Liver (tissue), 9 donors: ENCODE measurements around the gene SLIRP. TPM values are rescaled to one million over a fixed set of nuclear protein-coding genes. Genes with fewer than 3 reads are reported as not detected.

Experiments
- DNase-seq: peaks from one replicate; pipeline ENCODE4 v3.0.0-alpha.2; 2017; ENCODE audit warnings: low spot score
- H3K27ac ChIP-seq, 2 donors: one replicate each; pipeline ENCODE4 v1.7.0; 2013; ENCODE audit warnings: inconsistent platforms in 2 of 2, low read length in 2 of 2, control low read depth in 1 of 2, low read depth in 1 of 2, mild to moderate bottlenecking in 1 of 2
- H3K27me3 ChIP-seq, 4 donors: one replicate each; pipeline versions ENCODE4 v1.6.1 to v1.7.0; 2013; ENCODE audit warnings: low read length in 3 of 4, inconsistent platforms in 1 of 4, mild to moderate bottlenecking in 1 of 4, moderate library complexity in 1 of 4; ENCODE audit not compliant: control insufficient read depth in 4 of 4, insufficient read depth in 4 of 4
- H3K36me3 ChIP-seq, 4 donors: one replicate each; pipeline versions ENCODE4 v1.6.1 to v1.7.0; 2013; ENCODE audit warnings: low read length in 3 of 4, mild to moderate bottlenecking in 3 of 4, low read depth in 1 of 4, moderate library complexity in 1 of 4; ENCODE audit not compliant: control insufficient read depth in 4 of 4, insufficient read depth in 3 of 4
- H3K4me1 ChIP-seq, 4 donors: one replicate each; pipeline versions ENCODE4 v1.6.1 to v1.7.0; 2013; ENCODE audit warnings: low read length in 3 of 4, mild to moderate bottlenecking in 3 of 4, moderate library complexity in 1 of 4; ENCODE audit not compliant: control insufficient read depth in 4 of 4, insufficient read depth in 4 of 4
- H3K4me3 ChIP-seq, 3 donors: one replicate each; pipeline versions ENCODE4 v1.6.1 to v1.7.0; 2013; ENCODE audit warnings: low read length in 3 of 3, control low read depth in 1 of 3, low read depth in 1 of 3, mild to moderate bottlenecking in 1 of 3
- H3K9ac ChIP-seq, 2 donors: one replicate each; pipeline ENCODE4 v1.7.0; 2013; ENCODE audit warnings: low read length in 2 of 2, mild to moderate bottlenecking in 2 of 2, moderate library complexity in 2 of 2, control low read depth in 1 of 2, low read depth in 1 of 2
- H3K9me3 ChIP-seq, 4 donors: one replicate each; pipeline versions ENCODE4 v1.6.1 to v1.7.0; 2013; ENCODE audit warnings: low read length in 3 of 4; ENCODE audit not compliant: control insufficient read depth in 4 of 4
- EGR1 ChIP-seq, 2 donors: IDR thresholded peaks; 2 replicates each; pipeline ENCODE4 v1.6.1; 2016 to 2018; ENCODE audit warnings: antibody characterized with exemption in 2 of 2, low read depth in 2 of 2
- NR2F2 ChIP-seq: IDR thresholded peaks from 2 replicates; pipeline ENCODE4 v1.6.1; 2016; ENCODE audit warnings: antibody characterized with exemption
- WGBS: extraction: QIAGEN DNeasy Blood & Tissue Kit; methylation state at CpG from one replicate; pipeline ENCODE4 v1.1.7; 2013; 5-methylcytosine and 5-hydroxymethylcytosine counted together
- polyA plus RNA-seq, 2 donors: library from polyadenylated mRNA; stranded (reverse) in 1 of 2; unstranded in 1 of 2; fragments of 200-250 nt in 1 of 2; fragments of >200 nt in 1 of 2; fragmentation: Nextera tagmentation in 1 of 2; extraction: Ambion mirVana in 1 of 2; gene quantifications; one replicate each; pipeline versions ENCODE4 v1.2.1 to v1.2.3, GENCODE V29; 2013 to 2015
- total RNA-seq, 2 donors: library from RNA; depleted of rRNA; stranded (reverse); fragments of >200 nt; gene quantifications; one replicate each; pipeline ENCODE4 v1.2.3, GENCODE V29; 2014
- donor health status: healthy.
- donor health status: healthy.
- donor health status: healthy.
- donor health status: healthy.
- donor health status: healthy.

Gene SLIRP
- total and polyA plus RNA-seq, 4 donors = 91.1 to 294 (median 121) TPM

GRCh38 chr14:77763978-77764377 lies 56.1 kb downstream of the SLIRP start:
- no peaks in the 10 kb centered on the region for H3K36me3 ChIP-seq
- DNase-seq = no peak
- H3K4me3 ChIP-seq = no peak overlapping the region
- WGBS = 92% methylated on average over 3 of the region's 3 CpGs
- H3K9me3 ChIP-seq = no peaks in the 10 kb centered on the region
- H3K9ac ChIP-seq = no peak overlapping the region
- no peaks in the 10 kb centered on the region for H3K27me3 ChIP-seq
- no peak overlapping the region for H3K27ac ChIP-seq
- peaks cover 5 to 15% (median 9%) of the 10 kb centered on the region in 4 donors for H3K4me1 ChIP-seq
- TF ChIP-seq NR2F2 (no peak), EGR1 (IDR thresholded peaks at IDR 0.05; ENCODE audit: low read depth in 2 of 2) (no peak)

Other genes starting within 250 kb of the SLIRP start
- gene ISM2, start 209.3 kb upstream of the SLIRP start, total RNA-seq = not detected
- gene ISM2, start 209.3 kb upstream of the SLIRP start, polyA plus RNA-seq = not detected
- 10 to 100 TPM; 15.1 to 19.2 TPM for gene SPTLC2, start 91.5 kb upstream of the SLIRP start, total RNA-seq
- gene SPTLC2, start 91.5 kb upstream of the SLIRP start, polyA plus RNA-seq = 1 to 10 TPM; 3.9 to 4.6 TPM
- 1 to 10 TPM; 5.1 to 6.1 TPM for gene ALKBH1, start 80 bp upstream of the SLIRP start, total RNA-seq
- gene ALKBH1, start 80 bp upstream of the SLIRP start, polyA plus RNA-seq = 1 to 10 TPM; 4.2 to 4.9 TPM
- gene SNW1, start 53.1 kb downstream of the SLIRP start, total RNA-seq = 10 to 100 TPM; 18.4 to 33.8 TPM
- 10 to 100 TPM; 17.3 to 18.4 TPM for gene SNW1, start 53.1 kb downstream of the SLIRP start, polyA plus RNA-seq
- 1 to 10 TPM; 4.0 to 4.9 TPM for gene ADCK1, start 92.0 kb downstream of the SLIRP start, total RNA-seq
- gene ADCK1, start 92.0 kb downstream of the SLIRP start, polyA plus RNA-seq = 1 to 10 TPM; 4.1 to 4.8 TPM